Peyer's patch (tissue), 4 donors: ENCODE measurements around the gene IL3.

ENCODE experiments used
- CTCF ChIP-seq, 6 experiments: fragments of 450-650 bp in 4 of 6; fragments of 200-600 bp in 2 of 6; sonication (generic) in 1 of 6; IDR thresholded peaks; one replicate each; pipeline ENCODE4 v1.5.1; 2017 to 2019; ENCODE audit warnings: antibody characterized with exemption in 6 of 6, mild to moderate bottlenecking in 3 of 6, moderate library complexity in 1 of 6
- POLR2A ChIP-seq, 2 donors: fragments of 450-650 bp; IDR thresholded peaks; one replicate each; pipeline ENCODE4 v1.5.1; 2017; ENCODE audit warnings: antibody characterized with exemption in 2 of 2, mild to moderate bottlenecking in 2 of 2, moderate library complexity in 2 of 2

- TF ChIP-seq POLR2A (IDR thresholded peaks at IDR 0.05) (no peak), CTCF (IDR thresholded peaks at IDR 0.05) (no peak)
Observed at GRCh38 chr5:132071338-132071707, 10.9 kb downstream of the IL3 start.
